Keratinocyte (primary cell): Measurements from ENCODE around the gene GRK5. TPM values are rescaled to one million over a fixed set of nuclear protein-coding genes. Genes with fewer than 3 reads are reported as not detected.

Experiments
- DNase-seq: peaks from one replicate; pipeline ENCODE4 v3.0.0-alpha.2; 2011; ENCODE audit warnings: low read depth, missing footprints, low spot score
- FAIRE-seq: peaks from 2 replicates; lab custom pipeline; 2011; peaks lifted over from hg19 to GRCh38; lab: Jason Lieb, UNC
- H2AFZ ChIP-seq: 2 replicates; pipeline ENCODE4 v1.6.0; 2012; ENCODE audit warnings: low read length, control low read depth, inconsistent platforms; ENCODE audit not compliant: control insufficient read depth
- H3K27ac ChIP-seq: 2 replicates; pipeline ENCODE4 v1.5.1; 2011; ENCODE audit warnings: low read length; ENCODE audit not compliant: control insufficient read depth, insufficient read depth
- H3K27me3 ChIP-seq: 3 replicates; pipeline ENCODE4 v1.6.0; 2011; ENCODE audit warnings: low read length; ENCODE audit not compliant: control insufficient read depth, insufficient read depth; ENCODE audit errors: extremely low read depth
- H3K36me3 ChIP-seq, 2 experiments: 2 replicates in 1 of 2; 3 replicates in 1 of 2; pipeline ENCODE4 v1.5.1; 2011; ENCODE audit warnings: low read length in 2 of 2, mild to moderate bottlenecking in 1 of 2; ENCODE audit not compliant: control insufficient read depth in 2 of 2, insufficient read depth in 2 of 2; ENCODE audit errors: extremely low read depth in 1 of 2
- H3K4me1 ChIP-seq: 3 replicates; pipeline ENCODE4 v1.5.1; 2011; ENCODE audit warnings: low read length; ENCODE audit not compliant: control insufficient read depth, insufficient read depth; ENCODE audit errors: extremely low read depth
- H3K4me2 ChIP-seq: 3 replicates; pipeline ENCODE4 v1.6.0; 2011; ENCODE audit warnings: low read depth, low read length; ENCODE audit not compliant: control insufficient read depth, insufficient read depth; ENCODE audit errors: extremely low read depth
- H3K4me3 ChIP-seq, 3 experiments: fragments of 200-600 bp in 1 of 3; sonication (generic) in 1 of 3; 2 replicates in 2 of 3; 3 replicates in 1 of 3; pipeline ENCODE4 v1.5.1; 2011 to 2016; ENCODE audit warnings: low read length in 3 of 3, mild to moderate bottlenecking in 3 of 3, control low read depth in 2 of 3, inconsistent platforms in 1 of 3, low read depth in 1 of 3, mixed read lengths in 1 of 3, mixed run types in 1 of 3, moderate library complexity in 1 of 3; ENCODE audit not compliant: control insufficient read depth in 2 of 3, insufficient read depth in 2 of 3; ENCODE audit errors: extremely low read depth in 1 of 3
- H3K79me2 ChIP-seq: 2 replicates; pipeline ENCODE4 v1.6.0; 2012; ENCODE audit warnings: low read length; ENCODE audit not compliant: control insufficient read depth, insufficient read depth
- H3K9ac ChIP-seq: 3 replicates; pipeline ENCODE4 v1.6.0; 2011; ENCODE audit warnings: low read length; ENCODE audit not compliant: control insufficient read depth, insufficient read depth; ENCODE audit errors: extremely low read depth
- H3K9me1 ChIP-seq: 3 replicates; pipeline ENCODE4 v1.6.0; 2011; ENCODE audit warnings: low read length; ENCODE audit not compliant: control insufficient read depth, insufficient read depth; ENCODE audit errors: extremely low read depth
- H3K9me3 ChIP-seq: 2 replicates; pipeline ENCODE4 v1.5.1; 2012; ENCODE audit warnings: low read depth, low read length; ENCODE audit not compliant: control insufficient read depth
- H4K20me1 ChIP-seq: 3 replicates; pipeline ENCODE4 v1.6.0; 2011; ENCODE audit warnings: low read length; ENCODE audit not compliant: control insufficient read depth, insufficient read depth; ENCODE audit errors: extremely low read depth
- CTCF ChIP-seq, 3 experiments: IDR thresholded peaks in 1 of 3; conservative IDR thresholded peaks in 1 of 3; optimal IDR thresholded peaks in 1 of 3; 2 replicates in 2 of 3; 3 replicates in 1 of 3; pipeline versions ENCODE3 to v1.5.1; 2011; ENCODE audit warnings: low read length in 3 of 3, mild to moderate bottlenecking in 3 of 3, moderate library complexity in 2 of 3, control low read depth in 1 of 3, inconsistent platforms in 1 of 3; ENCODE audit not compliant: insufficient read depth in 2 of 3; ENCODE audit errors: extremely low read depth in 1 of 3
- EZH2 ChIP-seq: IDR thresholded peaks from one replicate; pipeline ENCODE4 v1.6.1; 2012; ENCODE audit warnings: inconsistent platforms, mild to moderate bottlenecking, low read length, moderate library complexity
- dilution Hi-C: fragments of 300-500 bp; cut with MboI; formaldehyde crosslinking; loops from one replicate; pipeline ENCODE4 v1.7.0; 2020; ENCODE audit warnings: low sequenced_read_pairs; ENCODE audit not compliant: extremely low pct_ligation_motif_present
- polyA plus RNA-seq, 5 experiments: library from polyadenylated mRNA; depleted of rRNA in 3 of 5; stranded (reverse) in 3 of 5; stranded (forward) in 1 of 5; unstranded in 1 of 5; fragments of >200 nt; gene quantifications; 1 replicate in 1 of 5; 2 replicates in 3 of 5; 3 replicates in 1 of 5; pipeline versions ENCODE4 v1.2.1 to v1.2.3, GENCODE V29; 2011 to 2012; ENCODE audit warnings: missing spikeins in 2 of 5, low read depth in 1 of 5, low replicate concordance in 1 of 5

Gene GRK5
- polyA plus RNA-seq, 1 donor (not counting 4 experiments of a cell fraction or from before 2014, with no cell fraction given) = 7.6 TPM

DNA sequence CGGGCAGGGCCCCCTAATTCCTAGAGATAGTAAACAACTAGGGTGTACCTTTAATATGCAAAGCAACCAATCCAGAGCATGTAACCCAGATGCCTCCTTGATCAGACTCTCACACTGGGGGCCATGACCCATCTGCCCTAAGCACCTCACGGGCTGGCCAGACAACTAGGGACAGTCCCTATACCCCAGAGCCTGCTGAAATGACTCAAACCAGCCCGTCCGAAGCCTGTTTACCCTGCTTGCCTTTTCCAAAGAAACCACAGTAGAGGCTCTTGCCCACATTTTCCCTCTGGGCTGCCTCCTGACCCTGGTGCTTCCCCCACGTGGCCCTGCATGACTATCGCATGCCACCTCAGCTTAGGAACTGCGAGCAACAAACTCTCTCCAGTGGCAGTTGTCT, 288.9 kb downstream of the GRK5 start:
- Histone ChIP-seq H3K9me3 (no peaks in the 10 kb centered on the region), H3K79me2 (no peaks in the 10 kb centered on the region), H3K4me2 (no peak overlapping the region), H3K4me1 (no peaks in the 10 kb centered on the region), H2AFZ (no peak overlapping the region), H3K9me1 (no peaks in the 10 kb centered on the region), H3K4me3 (no peak overlapping the region), H3K36me3 (peaks cover 2 to 5% of the 10 kb centered on the region in 2 experiments), H3K27me3 (no peaks in the 10 kb centered on the region), H3K27ac (no peak overlapping the region), H4K20me1 (no peaks in the 10 kb centered on the region), H3K9ac (no peak overlapping the region)
- FAIRE-seq (no peak), DNase-seq (no peak)
- TF ChIP-seq EZH2 (no peak), CTCF (optimal IDR thresholded peaks at IDR 0.05 in 1 of 3, IDR thresholded peaks at IDR 0.05 in 1 of 3, conservative IDR thresholded peaks at IDR 0.05 in 1 of 3; ENCODE audit: extremely low read depth in 1 of 3, insufficient read depth in 2 of 3, low read length in 3 of 3) (no peak)
- dilution Hi-C loops = no loop called here

DNA sequence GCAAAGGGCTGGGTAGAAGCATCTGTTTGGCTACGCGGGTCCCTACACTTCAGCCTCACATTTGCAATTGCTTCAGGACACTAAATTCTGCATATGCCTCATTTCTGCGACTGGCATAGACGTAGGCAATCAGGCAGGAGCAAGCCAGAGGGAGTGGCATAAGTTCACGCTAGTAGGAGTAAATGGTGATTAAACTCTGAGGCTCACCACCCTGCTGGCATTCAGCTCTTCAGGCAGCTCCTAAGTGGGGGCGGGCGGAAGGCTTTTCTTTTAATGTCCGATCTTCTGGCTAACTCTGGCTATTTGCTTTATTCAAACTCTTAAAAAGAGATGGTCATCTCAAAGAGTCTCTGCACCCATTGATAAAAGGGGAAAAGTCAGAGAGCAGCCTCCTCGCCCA, 289.9 kb downstream of the GRK5 start:
- Histone ChIP-seq H3K27me3 (no peaks in the 10 kb centered on the region), H3K4me3 (no peak overlapping the region), H3K9me1 (no peaks in the 10 kb centered on the region), H2AFZ (no peak overlapping the region), H3K79me2 (no peaks in the 10 kb centered on the region), H3K4me2 (no peak overlapping the region), H3K9me3 (no peaks in the 10 kb centered on the region), H3K27ac (no peak overlapping the region), H3K36me3 (peaks cover 2 to 5% of the 10 kb centered on the region in 2 experiments), H3K4me1 (no peaks in the 10 kb centered on the region), H3K9ac (no peak overlapping the region), H4K20me1 (no peaks in the 10 kb centered on the region)
- TF ChIP-seq EZH2 (no peak), CTCF (optimal IDR thresholded peaks at IDR 0.05 in 1 of 3, IDR thresholded peaks at IDR 0.05 in 1 of 3, conservative IDR thresholded peaks at IDR 0.05 in 1 of 3; ENCODE audit: extremely low read depth in 1 of 3, insufficient read depth in 2 of 3, low read length in 3 of 3) (no peak)
- dilution Hi-C loops = no loop called here
- FAIRE-seq (no peak), DNase-seq (no peak)
